Stimulated activated naive CD8-positive, alpha-beta T cell treated with anti-CD3 and anti-CD28 coated beads, Interleukin-15, Interleukin-2, amounts not matched to agents 100 U/mL and 50 U/mL, for 24 hours (primary cell): ENCODE results near the gene TEAD4.

Source experiments
- ATAC-seq: fragments of 150-1000 bp; cut with Tn5 transposase; one replicate; pipeline ENCODE4 v1.10.0; 2021
- DNase-seq: peaks from one replicate; pipeline ENCODE4 v3.0.0; 2021

TEAD4 gene

DNA sequence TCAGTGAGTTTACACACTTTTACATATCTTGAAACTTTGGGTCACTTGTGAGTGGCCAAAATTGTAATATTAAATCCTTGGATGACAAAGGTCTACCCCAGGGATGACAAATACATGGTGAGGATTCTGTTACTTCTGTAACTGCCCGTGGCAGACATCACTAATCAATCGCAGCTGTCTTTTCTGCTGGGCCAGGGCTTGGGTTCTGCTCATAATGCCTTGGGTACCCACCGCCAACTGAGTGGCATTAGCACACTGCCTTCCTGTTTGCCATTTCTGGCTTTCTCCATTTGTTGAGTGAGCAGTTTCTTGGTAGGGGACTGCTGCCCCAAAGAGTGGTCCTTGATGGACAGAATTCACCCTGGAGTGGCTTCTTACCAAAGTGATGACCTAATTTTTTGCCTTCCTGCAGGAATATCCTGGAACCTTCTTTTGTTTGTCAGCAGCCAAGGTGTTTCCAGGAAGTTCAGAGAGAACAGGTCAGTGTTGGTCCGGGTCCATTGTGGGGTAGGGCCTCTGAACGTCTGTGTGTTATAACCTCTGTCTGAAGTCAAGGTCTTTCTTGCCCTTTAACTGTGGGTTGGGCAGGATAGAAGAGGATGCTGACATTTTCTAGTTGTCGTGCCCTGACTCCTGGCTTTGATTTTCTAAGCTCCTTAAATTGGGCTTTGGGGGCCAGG, 124.2 kb downstream of the TEAD4 start:
- DNase-seq (no peak), ATAC-seq (no peak)

DNA sequence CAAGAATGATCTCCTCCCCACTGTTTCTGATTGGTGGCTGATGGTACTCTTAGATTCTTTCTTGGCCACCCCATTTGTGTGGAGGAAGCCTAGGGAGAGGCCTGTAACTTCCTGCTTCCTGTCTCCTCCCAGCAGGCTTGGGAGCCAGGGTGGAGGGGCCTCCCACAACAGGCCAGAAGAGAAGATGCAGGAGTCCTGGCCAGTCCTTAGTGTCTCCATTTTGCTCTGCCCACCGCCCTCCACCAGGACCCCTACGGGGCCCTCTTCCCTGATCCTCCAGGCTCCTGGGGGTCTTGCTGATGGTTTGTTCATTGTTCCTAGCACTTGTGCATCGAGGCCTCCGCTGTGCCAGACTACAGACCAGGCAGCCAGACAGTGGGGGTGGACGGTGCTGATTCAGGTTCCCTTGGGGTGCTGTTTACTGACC, 124.7 kb downstream of the TEAD4 start:
- no peak for ATAC-seq

DNA sequence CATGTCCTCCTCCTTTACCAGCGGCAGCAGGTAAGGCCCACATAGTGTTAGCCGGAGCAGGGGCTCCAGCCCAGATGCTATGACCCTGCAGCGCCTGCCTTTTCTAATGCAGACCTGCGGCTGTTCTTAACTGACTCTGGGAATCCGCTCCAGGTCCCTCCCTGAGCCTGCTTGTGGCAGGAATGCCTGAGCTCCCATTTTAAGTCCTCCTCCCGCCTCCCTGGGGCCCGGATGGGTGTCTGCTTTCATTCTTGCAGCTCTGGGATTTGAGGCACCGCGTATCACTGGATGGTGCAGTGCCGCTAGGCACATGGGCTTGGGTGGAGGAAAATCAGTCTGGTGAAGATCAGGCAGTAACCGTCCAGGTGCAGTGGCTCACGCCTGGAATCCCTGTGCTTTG, 125.5 kb downstream of the TEAD4 start:
- ATAC-seq, result no peak
- no peak for DNase-seq

More for the DNA sequence above, 124.7 kb downstream of the TEAD4 start:
- DNase-seq, result no peak

DNA sequence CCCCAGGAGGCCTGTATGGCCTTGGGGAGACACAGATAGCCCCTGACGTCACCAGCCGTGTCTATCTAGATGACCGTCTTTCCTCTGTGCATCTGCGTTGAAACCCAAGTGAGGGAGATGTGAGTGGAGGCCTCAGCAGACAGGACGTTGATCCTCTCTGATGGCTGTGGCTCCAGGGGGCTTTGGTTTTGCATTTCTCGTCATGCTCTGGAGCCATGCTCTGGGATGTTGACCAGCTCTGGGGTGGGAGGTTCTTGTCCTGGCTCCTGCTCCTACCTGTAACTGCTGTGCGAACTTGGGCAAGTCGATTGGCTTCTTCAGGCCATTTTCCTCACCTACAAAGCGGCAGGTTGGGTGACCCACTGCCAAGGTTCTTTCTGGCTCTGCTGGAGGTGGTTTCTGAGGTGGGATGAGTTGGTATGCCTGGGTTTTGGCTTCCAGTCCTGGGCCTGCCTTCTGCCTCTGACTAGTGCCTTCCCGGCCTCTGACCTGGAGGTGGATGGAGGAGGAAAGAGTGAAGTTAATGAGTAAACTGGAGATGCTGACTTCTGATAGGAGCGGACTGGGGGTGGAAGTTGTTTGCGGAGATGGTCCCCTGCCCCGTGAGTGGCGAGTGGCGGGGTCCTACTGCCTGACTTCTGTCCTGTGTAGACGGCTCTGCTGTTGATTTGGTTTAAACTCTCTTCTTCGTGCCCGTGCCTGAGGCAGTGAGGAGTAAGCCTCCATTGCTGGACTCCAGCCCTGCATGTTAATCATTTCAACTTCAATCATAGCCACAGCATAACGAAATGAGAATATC, 126.3 kb downstream of the TEAD4 start:
- no peak for ATAC-seq
- DNase-seq, result no peak

GRCh38 chr12:3086211-3086610, 127.0 kb downstream of the TEAD4 start:
- no peak for ATAC-seq
- no peak for DNase-seq

DNA sequence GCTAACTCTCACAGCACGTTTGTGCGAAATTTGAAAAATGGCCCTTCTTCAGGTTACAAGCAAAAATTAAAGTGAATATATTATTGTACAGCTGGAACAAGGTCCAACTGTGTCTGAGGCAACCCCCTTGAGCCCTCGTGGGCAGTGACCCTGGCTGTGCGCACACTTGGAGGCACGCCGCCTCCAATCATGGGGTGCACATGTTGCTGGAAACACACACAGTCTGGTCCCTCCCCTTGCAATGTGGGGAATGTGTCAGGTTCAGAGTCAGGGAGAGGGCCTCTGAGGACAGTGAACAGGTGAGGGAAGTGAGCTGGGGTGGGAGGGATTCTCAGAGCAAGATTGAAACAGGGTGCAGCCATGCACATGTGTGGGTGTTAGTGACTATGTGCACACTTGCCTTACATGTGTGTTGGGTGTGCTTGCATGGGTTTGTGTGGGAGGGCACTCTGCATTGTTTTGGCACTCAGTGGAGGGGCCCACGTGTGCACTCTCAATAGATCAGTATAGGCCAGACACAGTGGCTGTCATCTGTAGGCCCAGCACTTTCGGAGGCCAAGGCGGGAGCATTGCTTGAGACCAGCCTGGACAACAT, 127.6 kb downstream of the TEAD4 start:
- no peak for DNase-seq
- ATAC-seq, result no peak

- DNase-seq (no peak), ATAC-seq (no peak)
Measured at GRCh38 chr12:3087758-3088650, 128.8 kb downstream of the TEAD4 start.

GRCh38 chr12:3089588-3089987, 130.4 kb downstream of the TEAD4 start:
- DNase-seq (no peak), ATAC-seq (no peak)
